Mesothelial cell of epicardium (in vitro differentiated cells): ENCODE measurements around the gene VPS35. TPM values are rescaled to one million over a fixed set of nuclear protein-coding genes. Genes with fewer than 3 reads are reported as not detected.

Experiments used
- DNase-seq, 2 experiments: peaks; one replicate each; pipeline ENCODE4 v3.0.0; 2021; ENCODE audit warnings: low spot score in 2 of 2; ENCODE audit not compliant: unreplicated experiment in 2 of 2
- H3K27ac Mint-ChIP-seq: 2 replicates; pipeline ENCODE4 v1.8.0; 2021; ENCODE audit warnings: mixed read lengths
- H3K27me3 Mint-ChIP-seq: 2 replicates; pipeline ENCODE4 v1.8.0; 2021; ENCODE audit warnings: low read depth, mixed read lengths
- H3K36me3 Mint-ChIP-seq: 2 replicates; pipeline ENCODE4 v1.8.0; 2021; ENCODE audit warnings: mixed read lengths
- H3K4me1 Mint-ChIP-seq: 2 replicates; pipeline ENCODE4 v1.8.0; 2021; ENCODE audit warnings: mixed read lengths
- H3K4me3 Mint-ChIP-seq: 2 replicates; pipeline ENCODE4 v1.8.0; 2021; ENCODE audit warnings: mild to moderate bottlenecking, moderate library complexity, mixed read lengths
- H3K9me3 Mint-ChIP-seq: 2 replicates; pipeline ENCODE4 v1.8.0; 2021; ENCODE audit warnings: mixed read lengths
- CTCF ChIP-seq: fragments of 200-600 bp; sonication (generic); IDR thresholded peaks from one replicate; pipeline ENCODE4 v1.5.0; 2021; ENCODE audit warnings: antibody characterized with exemption; ENCODE audit not compliant: unreplicated experiment
- total RNA-seq: library from RNA; stranded (reverse); gene quantifications from 3 replicates; pipeline ENCODE4 v1.2.1, GENCODE V29; 2021

VPS35 gene
- total RNA-seq, 1 donor from 2014 or later: 115 TPM

- H3K9me3 Mint-ChIP-seq: peaks cover 4% of the 10 kb centered on the region
- H3K4me3 Mint-ChIP-seq: no peak overlapping the region
- TF ChIP-seq CTCF: no peak
- H3K27ac Mint-ChIP-seq: no peak overlapping the region
- H3K4me1 Mint-ChIP-seq: peaks cover 11% of the 10 kb centered on the region
- H3K27me3 Mint-ChIP-seq: no peaks in the 10 kb centered on the region
- H3K36me3 Mint-ChIP-seq: no peaks in the 10 kb centered on the region
- DNase-seq: no peak
Measured at GRCh38 chr16:46711106-46712058, 22.4 kb upstream of the VPS35 start.

- H3K36me3 Mint-ChIP-seq: no peaks in the 10 kb centered on the region
- TF ChIP-seq CTCF: no peak
- DNase-seq: no peak
- peaks cover 11% of the 10 kb centered on the region for H3K4me1 Mint-ChIP-seq
- H3K27ac Mint-ChIP-seq: no peak overlapping the region
- H3K9me3 Mint-ChIP-seq: no peaks in the 10 kb centered on the region
- H3K27me3 Mint-ChIP-seq: no peaks in the 10 kb centered on the region
- no peak overlapping the region for H3K4me3 Mint-ChIP-seq
Measured at GRCh38 chr16:46709469-46710005, 20.6 kb upstream of the VPS35 start.

GRCh38 chr16:46706642-46707041 is 17.7 kb upstream of the VPS35 start:
- H3K4me3 Mint-ChIP-seq: no peak overlapping the region
- peaks cover 6% of the 10 kb centered on the region for H3K4me1 Mint-ChIP-seq
- no peaks in the 10 kb centered on the region for H3K36me3 Mint-ChIP-seq
- no peak overlapping the region for H3K27ac Mint-ChIP-seq
- no peaks in the 10 kb centered on the region for H3K9me3 Mint-ChIP-seq
- no peak for DNase-seq
- no peak for TF ChIP-seq CTCF
- H3K27me3 Mint-ChIP-seq: no peaks in the 10 kb centered on the region

GRCh38 chr16:46702030-46702429 is 13.1 kb upstream of the VPS35 start:
- Mint-ChIP-seq H3K9me3 (no peaks in the 10 kb centered on the region), H3K36me3 (no peaks in the 10 kb centered on the region), H3K4me1 (peaks cover 6% of the 10 kb centered on the region), H3K27ac (no peak overlapping the region), H3K27me3 (no peaks in the 10 kb centered on the region), H3K4me3 (no peak overlapping the region)
- no peak for DNase-seq
- TF ChIP-seq CTCF: no peak

GRCh38 chr16:46701615-46702014 is 12.6 kb upstream of the VPS35 start:
- no peak for DNase-seq
- Mint-ChIP-seq H3K36me3 (no peaks in the 10 kb centered on the region), H3K4me3 (no peak overlapping the region), H3K27ac (no peak overlapping the region), H3K27me3 (no peaks in the 10 kb centered on the region), H3K4me1 (peaks cover 2% of the 10 kb centered on the region), H3K9me3 (no peaks in the 10 kb centered on the region)
- no peak for TF ChIP-seq CTCF
